Activated CD8-positive, alpha-beta T cell treated with anti-CD3 and anti-CD28 coated beads for 36 hours (primary cell): ENCODE data around the gene FBXL13. TPM values are rescaled to one million over a fixed set of nuclear protein-coding genes. Genes with fewer than 3 reads are reported as not detected.
A peak's percentile ranks its signal among the peaks of the same experiment; 100 is the strongest.

Experiments used
- ATAC-seq: fragments of 200-7000 bp; cut with Tn5 transposase; one replicate; pipeline ENCODE4 v1.10.0; 2021; ENCODE audit warnings: mild to moderate bottlenecking, moderate library complexity
- CTCF ChIA-PET: fragments of 350-600 bp; sonication (Branson Sonifier 250); formaldehyde crosslinking; loops from one replicate; lab custom pipeline; 2021; ENCODE audit warnings: antibody characterized with exemption; lab: Charles Lee
- POLR2A ChIA-PET: fragments of 350-600 bp; sonication (Branson Sonifier 250); formaldehyde crosslinking; loops from one replicate; lab custom pipeline; 2021; ENCODE audit warnings: antibody characterized with exemption; lab: Charles Lee
- DNase-seq: peaks from one replicate; pipeline ENCODE4 v3.0.0-alpha.2; 2020
- H3K27ac Mint-ChIP-seq: one replicate; pipeline ENCODE4 v1.8.0; 2021; ENCODE audit warnings: mild to moderate bottlenecking, mixed read lengths
- H3K27me3 Mint-ChIP-seq: one replicate; pipeline ENCODE4 v1.8.0; 2021; ENCODE audit warnings: mixed read lengths
- H3K36me3 Mint-ChIP-seq: one replicate; pipeline ENCODE4 v1.8.0; 2021; ENCODE audit warnings: low read depth, mixed read lengths
- H3K4me1 Mint-ChIP-seq: one replicate; pipeline ENCODE4 v1.8.0; 2021; ENCODE audit warnings: low read depth, mixed read lengths
- H3K4me3 Mint-ChIP-seq: one replicate; pipeline ENCODE4 v1.8.0; 2021; ENCODE audit warnings: mild to moderate bottlenecking, moderate library complexity, mixed read lengths
- H3K9me3 Mint-ChIP-seq: one replicate; pipeline ENCODE4 v1.8.0; 2021; ENCODE audit warnings: mixed read lengths
- CTCF ChIP-seq: fragments of 200-600 bp; IDR thresholded peaks from one replicate; pipeline ENCODE4 v1.8.0; 2022; ENCODE audit warnings: antibody characterized with exemption, mild to moderate bottlenecking
- intact Hi-C: fragments of 100-400 bp; cut with micrococcal nuclease; formaldehyde crosslinking; loops from one replicate; pipeline ENCODE4 v1.10.0; 2022
- total RNA-seq, 2 experiments: library from RNA; stranded (reverse); gene quantifications; one replicate each; pipeline ENCODE4 v1.2.3, GENCODE V29; 2021

Gene FBXL13
- total RNA-seq: 1 to 10 TPM in 1 of 2 experiments, under 1 TPM in 1; 0.96 to 1.4 TPM

- Mint-ChIP-seq H3K4me1 (peaks cover 45% of the 10 kb centered on the region), H3K9me3 (no peaks in the 10 kb centered on the region), H3K27me3 (no peaks in the 10 kb centered on the region), H3K4me3 (peak within 1 kb of the TSS; percentile 94), H3K27ac (peak within 1 kb of the TSS; percentile 97), H3K36me3 (peaks cover 25% of the 10 kb centered on the region)
- POLR2A ChIA-PET: interaction anchor here (0.6 to 2.4 kb wide), 7 partner anchors 10 to 326 kb away, joined by 3 to 15 read pairs (median 5); partner anchors contain the start of genes FAM185A and NAPEPLD
- intact Hi-C loops: loop anchor here (5.0 kb wide), 1 partner anchor 73 kb away; the partner anchor contains the start of gene NAPEPLD
- DNase-seq (peak; percentile 93), ATAC-seq (peak; percentile 81)
- TF ChIP-seq CTCF: no peak
- CTCF ChIA-PET: interaction anchor here (0.7 to 2.6 kb wide), 11 partner anchors 9 to 317 kb away, joined by 3 to 8 read pairs (median 4); no protein-coding TSS in a partner anchor
Observed at GRCh38 chr7:103074519-103075336, at the start of gene FBXL13, which contains the start of gene ARMC10. Gene FBXL13, minus strand, starts transcription at chr7:103074796. Gene ARMC10, plus strand, starts transcription at chr7:103075140. Its CDS starts 133 bp downstream, at chr7:103075273.

GRCh38 chr7:103123529-103123928, 48.9 kb upstream of the FBXL13 start:
- intact Hi-C loops: no loop called here

GRCh38 chr7:103121641-103122040, 47.0 kb upstream of the FBXL13 start:
- Mint-ChIP-seq H3K4me3 (no peak overlapping the region), H3K27ac (no peak overlapping the region), H3K4me1 (no peaks in the 10 kb centered on the region), H3K27me3 (no peaks in the 10 kb centered on the region), H3K36me3 (peaks cover 26% of the 10 kb centered on the region), H3K9me3 (no peaks in the 10 kb centered on the region)
- intact Hi-C loops: no loop called here
- no peak for TF ChIP-seq CTCF
- DNase-seq (no peak), ATAC-seq (no peak)
- CTCF ChIA-PET: interaction anchor here (2.0 kb wide), 1 partner anchor 9 kb away, joined by 6 read pairs; no protein-coding TSS in a partner anchor
- POLR2A ChIA-PET: interaction anchor here (1.3 kb wide), 1 partner anchor 17 kb away, joined by 3 read pairs; no protein-coding TSS in a partner anchor

More at GRCh38 chr7:103123529-103123928, 48.9 kb upstream of the FBXL13 start:
- DNase-seq: no peak
- H3K4me1 Mint-ChIP-seq: no peaks in the 10 kb centered on the region
- no peak for ATAC-seq
- no peaks in the 10 kb centered on the region for H3K9me3 Mint-ChIP-seq
- peaks cover 41% of the 10 kb centered on the region for H3K36me3 Mint-ChIP-seq
- CTCF ChIA-PET: no interaction called here
- TF ChIP-seq CTCF: no peak
- H3K27ac Mint-ChIP-seq: no peak overlapping the region
- POLR2A ChIA-PET: no interaction called here
- H3K4me3 Mint-ChIP-seq: no peak overlapping the region
- H3K27me3 Mint-ChIP-seq: no peaks in the 10 kb centered on the region

- Mint-ChIP-seq H3K4me1 (no peaks in the 10 kb centered on the region), H3K9me3 (no peaks in the 10 kb centered on the region), H3K27ac (no peak overlapping the region), H3K27me3 (no peaks in the 10 kb centered on the region), H3K36me3 (peaks cover 19% of the 10 kb centered on the region), H3K4me3 (no peak overlapping the region)
- ChIA-PET POLR2A (no interaction called here), CTCF (interaction anchor here (1.7 to 2.0 kb wide), 2 partner anchors 10 to 58 kb away, joined by 5 to 6 read pairs; no protein-coding TSS in a partner anchor)
- TF ChIP-seq CTCF: no peak
- intact Hi-C loops: no loop called here
- DNase-seq (no peak), ATAC-seq (no peak)
Observed at GRCh38 chr7:103120362-103120761, 45.8 kb upstream of the FBXL13 start.
